CD4-positive, alpha-beta T cell treated with Interleukin-15 for 1 hour (primary cell): Measurements from ENCODE around the gene FLRT3.

ENCODE experiments used
- DNase-seq: peaks from one replicate; pipeline ENCODE4 v3.0.0-alpha.2; 2020

The FLRT3 gene

DNA sequence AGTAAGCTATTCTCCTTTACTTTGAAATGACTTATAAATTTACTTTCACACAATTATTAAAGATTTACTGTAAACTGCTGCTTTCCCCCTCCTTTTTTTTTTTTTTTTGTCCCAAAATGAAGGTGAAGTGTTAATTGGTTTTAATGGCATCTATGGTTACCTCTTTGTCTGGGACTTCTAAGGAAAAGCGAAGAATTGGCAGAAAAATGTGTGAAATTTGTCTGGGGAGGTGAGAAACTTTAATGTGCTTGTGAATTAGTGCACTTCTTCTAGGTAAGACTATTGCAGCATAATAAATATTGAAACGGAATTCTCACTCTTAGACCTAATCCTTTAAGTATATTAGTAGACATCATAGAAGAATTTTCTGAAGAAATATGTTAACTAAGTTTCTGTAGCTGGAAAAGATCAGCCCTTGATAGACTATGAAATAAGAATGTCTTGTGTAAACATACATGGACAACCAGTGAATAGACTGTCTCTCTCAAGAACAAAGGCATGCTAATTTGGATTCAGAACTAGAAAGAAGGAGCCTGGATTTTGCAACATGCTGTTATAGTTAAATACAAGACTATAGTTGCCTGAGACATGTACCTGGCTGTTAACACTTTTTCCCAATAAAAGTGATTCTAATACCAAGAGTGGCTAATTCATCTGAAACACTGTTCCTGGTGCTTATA is 23.9 kb downstream of the FLRT3 start:
- DNase-seq, result no peak

DNA sequence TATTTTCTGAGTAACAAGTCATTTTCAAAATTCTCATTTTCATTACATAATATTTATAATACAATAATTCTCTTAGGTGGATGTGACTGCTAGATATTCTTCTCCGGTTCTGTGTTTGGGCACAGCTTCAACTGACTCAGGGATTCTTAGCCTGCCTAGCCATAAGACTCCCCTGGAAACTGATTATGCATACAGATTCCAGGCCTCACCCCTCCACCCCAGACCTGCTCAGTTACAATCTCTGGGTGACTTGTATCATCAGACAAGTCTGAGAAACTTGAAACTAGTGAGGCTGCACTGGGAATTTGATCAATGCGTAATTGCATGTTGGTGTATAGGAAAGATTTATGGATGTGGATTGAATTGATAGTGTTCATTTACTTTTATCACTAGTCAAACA is 25.4 kb downstream of the FLRT3 start:
- DNase-seq, result no peak

DNA sequence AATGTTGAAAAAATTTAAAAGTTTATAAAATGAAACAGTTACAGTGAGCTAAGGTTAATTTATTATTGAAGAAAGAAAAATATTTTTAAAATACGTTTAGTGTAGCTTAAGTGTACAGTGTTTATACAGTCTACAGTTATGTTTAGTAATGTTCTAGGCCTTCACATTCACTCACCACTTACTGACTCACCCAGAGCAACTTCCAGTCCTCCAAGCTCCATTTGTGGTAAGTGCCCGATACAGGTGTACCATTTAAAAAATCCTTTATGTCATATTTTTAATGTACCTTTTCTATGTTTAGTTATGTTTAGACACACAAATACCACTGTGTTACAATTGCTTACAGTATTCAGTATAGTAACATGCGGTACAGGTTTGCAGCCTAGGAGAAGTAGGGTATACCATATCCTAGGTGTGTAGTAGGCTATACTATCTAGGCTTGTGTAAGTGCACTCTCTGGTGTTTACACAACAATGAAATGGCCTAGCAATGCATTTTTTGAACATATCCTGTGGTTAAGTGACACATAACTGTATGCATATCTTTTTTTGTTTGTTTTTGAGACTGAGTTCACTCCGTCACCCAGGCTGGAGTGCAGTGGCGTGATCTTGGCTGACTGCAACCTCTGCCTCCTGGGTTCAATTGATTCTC is 26.3 kb downstream of the FLRT3 start:
- no peak for DNase-seq

GRCh38 chr20:14307956-14308355 is 29.5 kb downstream of the FLRT3 start:
- no peak for DNase-seq

DNA sequence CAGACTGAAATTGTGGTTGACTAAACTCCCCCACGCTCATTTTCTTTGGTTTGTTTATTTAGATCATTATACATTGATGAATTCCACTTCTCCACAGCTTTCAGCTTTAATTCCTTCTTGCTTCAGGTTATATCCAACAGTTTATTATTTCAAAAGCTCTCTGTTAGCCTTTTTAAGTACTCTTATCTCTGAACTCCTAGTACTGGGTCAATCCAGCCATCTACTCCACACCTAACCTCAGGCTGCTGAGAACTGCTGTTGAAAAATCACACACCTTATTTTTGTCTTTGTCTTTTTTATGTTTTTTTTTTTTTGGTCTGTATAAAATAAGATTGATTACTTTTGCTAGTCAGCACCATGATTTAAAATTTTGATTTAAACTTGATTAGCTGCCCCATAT is 32.9 kb downstream of the FLRT3 start:
- DNase-seq, result no peak

DNA sequence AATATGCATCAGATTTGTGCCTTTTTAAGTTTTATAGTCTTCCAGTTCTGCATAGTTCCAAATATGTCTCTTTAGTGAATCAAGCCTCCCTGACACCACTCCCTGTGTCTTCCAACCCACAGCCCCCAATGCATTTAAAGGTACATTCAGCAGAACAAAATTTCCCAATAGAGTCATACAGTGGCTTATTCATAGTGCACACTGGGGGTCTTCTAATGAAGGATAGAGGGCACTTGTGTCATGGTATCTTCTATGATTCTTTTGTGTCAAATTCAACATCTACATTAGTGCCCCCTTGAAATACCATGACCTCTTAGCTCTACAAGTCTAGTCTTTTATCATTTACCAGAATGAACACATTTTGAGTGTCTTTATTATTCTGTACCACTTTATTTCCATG is 33.8 kb downstream of the FLRT3 start:
- DNase-seq, result no peak

DNA sequence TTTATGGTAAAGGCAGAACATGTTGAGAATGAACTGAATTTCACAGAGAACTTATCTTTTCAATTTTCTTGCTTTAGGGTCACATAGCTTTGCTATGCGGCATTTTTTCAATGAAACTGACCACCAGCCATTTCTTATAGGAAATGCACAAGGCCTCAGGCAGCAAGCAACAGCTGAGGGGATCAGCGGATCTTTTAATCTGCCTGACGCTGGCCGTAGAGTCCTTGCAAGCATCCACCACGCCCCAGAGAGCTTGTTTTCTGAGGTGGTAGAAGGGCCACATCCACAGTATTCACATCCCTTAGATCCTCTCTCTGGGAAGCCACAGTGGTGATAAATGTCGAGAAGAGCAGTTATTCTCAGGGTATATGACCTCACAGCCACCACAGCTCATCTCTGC is 34.3 kb downstream of the FLRT3 start:
- DNase-seq, result no peak

DNA sequence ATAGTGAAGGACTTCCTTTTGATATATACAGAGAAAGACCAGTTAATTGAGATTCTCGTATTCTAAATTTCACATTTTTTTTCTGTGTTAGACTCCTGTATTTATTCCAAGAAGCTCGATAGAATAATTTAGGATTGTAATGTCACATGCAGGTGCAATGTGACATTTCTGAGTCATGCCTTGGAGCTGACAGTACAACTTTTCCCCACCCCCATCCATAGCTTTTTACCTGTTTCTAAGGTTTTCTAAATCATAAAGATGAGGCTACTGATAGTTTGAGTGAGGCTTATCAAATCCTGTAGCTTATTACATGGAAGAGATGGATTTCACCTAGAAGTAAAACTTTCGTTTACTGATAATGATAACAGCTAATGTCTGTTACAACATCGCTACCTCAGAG is 37.6 kb downstream of the FLRT3 start:
- DNase-seq, result no peak

DNA sequence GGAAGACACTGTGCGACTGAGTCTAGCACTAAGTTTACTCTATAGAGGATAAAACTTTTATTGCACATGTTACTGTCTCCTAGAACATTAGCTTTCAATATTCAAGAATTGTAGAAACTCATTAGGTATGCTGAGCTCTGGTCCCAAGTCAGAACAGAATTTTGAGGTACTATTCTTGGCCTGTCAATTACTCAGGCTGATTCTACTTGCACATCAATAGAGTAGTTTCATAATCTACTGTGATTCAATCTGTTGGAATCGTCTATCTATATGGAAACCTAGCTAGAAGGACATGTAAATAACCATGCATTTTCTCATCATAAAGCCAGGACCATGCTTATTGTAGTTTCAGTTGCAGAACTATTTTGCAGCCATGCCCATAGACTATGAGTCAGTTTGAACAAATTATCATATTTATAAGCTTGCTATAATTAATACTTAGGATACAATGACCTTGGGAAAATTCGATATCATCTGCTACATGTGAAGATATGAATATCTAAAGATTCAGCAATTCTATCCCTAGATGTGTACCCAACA is 41.6 kb downstream of the FLRT3 start:
- no peak for DNase-seq

DNA sequence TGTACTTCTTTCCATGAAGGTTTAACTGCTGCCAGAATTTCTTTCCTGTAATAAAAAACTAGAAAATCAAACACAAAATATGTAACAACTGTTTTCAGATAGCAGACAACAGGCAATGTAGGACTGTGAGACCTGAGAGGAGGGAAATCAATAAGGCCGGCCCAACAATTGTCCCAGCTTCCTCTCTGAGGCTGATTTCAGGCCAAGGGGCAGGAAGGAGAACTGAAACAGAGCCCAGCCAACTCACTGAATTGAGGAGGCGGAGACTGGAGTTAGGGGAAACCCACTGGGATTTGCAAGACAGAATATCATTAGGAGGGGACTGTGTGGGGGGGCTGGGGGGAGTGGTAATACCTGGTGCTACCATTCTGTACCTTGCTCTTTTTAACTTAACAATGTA is 42.2 kb downstream of the FLRT3 start:
- DNase-seq, result no peak

DNA sequence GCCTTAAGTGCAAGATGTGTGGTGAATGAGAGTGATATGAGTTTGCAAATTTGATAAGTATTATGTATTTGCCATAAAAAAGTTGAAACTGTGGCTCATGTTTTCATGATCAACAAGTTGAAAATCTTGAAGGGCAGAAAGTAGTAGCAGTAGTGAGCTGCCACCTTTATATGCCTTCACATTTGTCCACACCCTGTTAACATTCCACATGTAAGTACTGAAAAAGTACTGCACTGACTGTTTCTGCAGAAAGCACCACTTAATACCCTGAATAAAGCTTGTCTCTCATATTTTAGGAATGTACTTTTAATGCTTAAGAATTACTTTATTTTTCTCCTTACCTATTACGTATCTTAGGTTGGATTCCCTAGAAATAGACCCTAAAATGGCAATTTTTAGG is 45.9 kb downstream of the FLRT3 start:
- no peak for DNase-seq

DNA sequence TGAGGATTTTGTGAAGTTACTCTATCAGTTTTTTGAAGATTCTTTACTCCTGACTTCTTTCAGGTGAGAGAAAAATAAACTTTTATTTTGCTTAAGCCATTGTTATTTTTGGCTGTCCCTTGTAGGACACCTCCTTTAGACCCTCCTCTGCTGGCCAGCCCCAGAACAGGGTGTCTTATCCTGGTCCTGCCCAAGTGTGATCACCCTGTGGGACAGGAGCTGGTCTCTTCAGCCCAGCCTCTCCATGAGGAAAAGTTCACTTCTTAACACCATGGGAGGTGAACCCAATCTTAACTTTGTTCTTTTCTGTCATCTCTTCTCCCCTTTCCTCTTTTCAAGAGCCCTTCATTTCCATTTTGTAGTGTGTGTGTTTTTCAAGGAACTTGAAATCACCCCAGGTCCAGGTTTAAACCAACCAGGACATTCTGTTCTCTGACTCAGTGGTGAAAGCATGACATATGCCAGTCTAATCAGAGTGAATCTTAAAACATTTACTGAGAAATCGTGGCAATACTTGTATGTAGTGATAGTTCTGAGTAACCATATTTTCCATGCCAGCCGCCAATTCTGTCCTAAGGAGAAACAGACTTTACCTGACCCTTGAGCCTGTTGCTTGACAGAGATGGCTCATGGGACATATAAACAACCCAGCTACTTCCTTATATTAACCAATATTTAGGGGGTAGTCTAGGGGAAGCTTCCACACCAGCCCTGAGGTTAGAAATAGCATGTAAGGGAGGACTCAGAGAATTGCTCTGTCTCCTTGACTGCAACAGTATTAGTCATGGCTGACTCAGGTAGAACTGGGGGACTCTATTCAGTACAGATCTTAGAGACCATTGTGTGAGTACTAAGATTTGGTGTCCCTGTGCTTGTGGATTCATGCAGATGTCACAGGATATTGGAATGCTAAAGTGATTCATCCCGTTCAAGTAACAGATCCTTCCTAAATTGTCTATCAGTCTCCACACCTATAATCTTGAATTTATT is 48.8 kb downstream of the FLRT3 start:
- DNase-seq, result no peak

DNA sequence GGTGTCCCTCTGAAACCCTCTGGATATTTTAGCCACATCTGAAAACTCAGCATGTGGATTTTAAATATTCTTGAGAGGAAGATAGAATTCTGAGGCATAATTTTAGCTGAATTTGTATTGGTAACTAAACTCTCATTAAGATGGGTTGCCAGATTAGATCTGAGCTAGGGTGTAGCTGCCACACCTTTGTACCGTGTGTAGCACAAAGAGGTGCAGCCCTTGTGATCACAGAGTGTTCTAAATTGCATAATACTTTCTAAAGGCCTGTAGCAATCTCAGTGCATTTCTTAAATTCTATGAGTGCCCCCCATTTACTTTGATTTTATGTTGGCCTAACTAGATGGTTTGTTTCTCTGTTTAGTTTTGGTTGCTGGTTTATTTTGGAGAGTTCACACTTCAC is 53.0 kb downstream of the FLRT3 start:
- no peak for DNase-seq

GRCh38 chr20:14282140-14282539 is 55.3 kb downstream of the FLRT3 start:
- DNase-seq, result no peak
